HG03354 (cell line): Measurements from ENCODE around the gene PANX1.
A peak's percentile ranks its signal among the peaks of the same experiment; 100 is the strongest.
"Not testable (repeated sequence)": the region's sequence is repeated elsewhere in the genome, so short reads cannot be mapped to it uniquely, and the experiment has no call there.

ENCODE experiments used
- ATAC-seq: cut with Tn5 transposase; IDR thresholded peaks from one replicate; pipeline ENCODE4 v1.9.1; 2021; ENCODE audit warnings: mild to moderate bottlenecking; ENCODE audit not compliant: unreplicated experiment, poor library complexity, severe bottlenecking

Gene PANX1

DNA sequence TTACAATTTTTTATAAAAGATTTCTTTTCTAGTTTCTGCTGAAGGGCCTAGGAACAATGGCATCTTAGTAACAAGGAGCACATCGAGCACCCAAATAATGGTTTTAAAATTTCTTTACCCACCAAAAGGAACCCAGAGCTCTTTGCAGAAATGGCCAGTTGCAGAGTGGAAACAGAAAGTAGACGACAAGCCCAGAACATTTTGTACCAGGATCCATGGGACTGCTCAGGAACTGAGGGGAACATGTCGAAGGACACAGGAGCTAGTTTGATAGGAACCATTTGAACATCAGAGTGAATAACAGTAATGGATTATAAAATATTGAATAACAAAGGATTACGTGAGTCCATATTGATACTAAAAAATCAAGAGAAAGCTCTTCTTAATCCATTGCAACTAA, 17.3 kb downstream of the PANX1 start:
- ATAC-seq: no peak

DNA sequence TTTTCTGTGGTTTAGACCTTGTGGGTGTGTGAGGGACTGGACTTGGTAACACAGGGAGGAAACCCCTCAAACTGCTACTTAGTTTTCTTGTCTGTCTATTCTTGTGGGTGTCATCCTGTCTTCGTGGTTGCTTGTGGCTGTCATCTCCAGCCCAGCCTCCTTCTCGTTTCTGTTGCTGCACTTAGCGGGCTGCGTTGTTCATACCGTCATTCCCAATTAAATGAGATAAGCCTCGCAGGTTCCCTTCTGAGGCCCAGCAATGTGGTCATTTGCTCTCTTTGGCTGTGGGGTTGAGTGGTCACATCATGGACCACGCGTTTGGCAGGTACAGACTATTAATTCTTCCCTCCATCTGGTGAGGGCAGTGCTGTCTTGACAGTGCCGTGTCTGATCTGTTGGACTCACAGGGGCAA, 18.8 kb downstream of the PANX1 start:
- ATAC-seq: no peak

DNA sequence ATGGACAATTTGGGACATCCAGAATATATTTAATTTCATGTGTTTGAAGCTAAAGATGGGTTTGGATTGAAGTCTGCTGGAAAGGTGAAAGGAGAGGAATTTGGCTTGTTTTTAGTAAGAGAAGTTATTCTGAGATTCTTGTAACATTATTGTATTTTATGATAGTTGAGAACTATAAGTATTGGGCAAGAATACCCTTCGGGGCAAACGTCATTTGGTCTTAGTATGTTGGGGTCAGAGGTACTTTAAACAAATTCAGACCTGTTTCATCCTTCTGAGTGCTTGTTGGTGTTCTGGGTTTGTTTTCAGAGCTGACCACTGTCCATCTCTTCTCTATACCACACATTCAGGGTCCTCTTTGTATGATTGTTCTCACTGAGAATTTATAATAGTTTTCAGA, 19.5 kb downstream of the PANX1 start:
- no peak for ATAC-seq

DNA sequence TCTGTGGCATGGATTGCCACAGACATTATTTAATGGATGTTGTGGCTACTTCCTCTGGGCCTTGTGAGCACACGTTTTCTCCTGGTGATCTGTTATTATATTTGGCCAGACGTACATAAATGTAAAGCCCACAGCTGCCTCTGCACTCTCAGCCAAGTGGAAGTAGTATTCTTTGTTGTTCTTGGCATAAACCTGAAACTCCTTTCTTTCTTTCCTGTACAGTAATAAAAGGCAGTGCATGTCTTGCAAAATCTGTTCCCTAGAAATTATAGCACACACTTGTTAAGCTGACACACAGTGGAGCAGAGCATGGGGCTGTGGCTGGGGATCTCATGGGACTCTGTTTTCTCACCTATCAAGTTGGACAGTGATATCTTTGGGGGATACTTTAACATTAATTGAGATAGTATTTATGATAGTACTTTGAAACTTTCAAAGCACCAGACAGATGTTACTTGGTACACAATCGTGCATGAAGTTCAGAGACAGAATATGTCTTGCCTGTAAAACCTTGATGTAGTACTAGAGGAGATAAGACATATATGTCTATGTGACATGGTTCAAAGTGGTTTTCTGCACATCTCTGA, 20.9 kb downstream of the PANX1 start:
- ATAC-seq: no peak

DNA sequence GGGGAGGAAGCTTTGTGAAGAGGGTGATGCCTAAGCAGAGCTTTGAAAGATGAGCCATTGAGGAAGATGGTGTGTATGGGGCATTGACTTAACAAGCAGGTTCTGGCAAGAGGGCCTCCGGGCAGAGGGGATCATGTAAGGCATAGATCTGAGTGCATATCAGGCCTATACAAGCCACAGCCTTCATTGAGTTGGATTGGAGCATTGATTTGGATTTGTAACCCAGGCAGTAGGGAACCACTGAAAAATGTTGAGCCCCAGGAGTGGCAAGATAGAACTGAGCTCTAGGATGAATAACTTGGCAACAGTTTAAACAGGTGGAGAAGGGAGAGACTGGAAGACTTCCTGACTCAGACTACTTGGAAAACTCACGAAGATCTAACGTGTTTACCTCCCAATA, 21.4 kb downstream of the PANX1 start:
- ATAC-seq: no peak

DNA sequence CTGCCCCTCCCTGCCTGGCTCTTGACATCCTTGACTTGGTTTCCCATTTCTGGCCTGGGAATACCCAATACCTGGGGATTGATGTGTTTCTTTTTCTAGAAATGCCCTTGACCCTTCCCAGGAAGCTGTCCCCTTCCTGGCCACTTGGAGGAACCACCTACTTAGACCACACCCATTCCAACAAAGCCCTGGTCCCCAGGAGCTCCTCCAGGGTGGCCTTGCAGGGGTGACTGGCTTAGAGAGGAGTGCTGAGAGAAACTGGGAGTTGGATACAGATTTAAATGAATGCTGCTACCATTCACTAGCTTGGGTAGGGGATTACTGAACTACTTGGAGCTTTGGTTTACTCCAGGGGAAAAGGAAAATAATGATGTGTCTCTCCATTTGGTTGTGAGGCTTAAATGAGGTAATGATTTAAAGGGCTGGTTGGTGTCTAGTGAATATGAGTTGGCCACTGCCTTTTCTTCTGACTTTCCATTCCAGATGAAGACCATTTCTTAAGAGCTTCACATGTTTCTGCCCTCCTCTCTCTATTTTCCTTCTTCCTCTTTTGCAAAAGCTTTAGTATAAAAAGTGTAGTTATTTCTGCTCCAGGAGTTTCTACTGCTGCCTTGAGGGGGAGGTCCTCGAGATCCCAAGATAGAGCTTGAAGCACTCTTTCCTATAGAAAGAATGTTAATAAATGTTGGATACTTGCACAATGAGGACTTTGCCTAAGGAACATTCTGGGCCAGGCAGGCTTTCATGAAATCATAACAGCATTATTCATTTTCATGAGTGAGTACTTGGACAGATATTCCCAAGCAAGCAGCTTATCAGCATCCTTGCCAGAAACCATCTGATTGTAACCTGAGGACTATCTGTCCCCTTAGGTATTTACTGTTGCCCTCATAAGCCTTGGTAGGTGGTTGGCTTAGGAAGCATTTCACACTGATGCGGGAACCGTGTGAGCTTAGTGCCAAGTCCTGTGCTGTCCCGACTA, 22.4 kb downstream of the PANX1 start:
- ATAC-seq: no peak

DNA sequence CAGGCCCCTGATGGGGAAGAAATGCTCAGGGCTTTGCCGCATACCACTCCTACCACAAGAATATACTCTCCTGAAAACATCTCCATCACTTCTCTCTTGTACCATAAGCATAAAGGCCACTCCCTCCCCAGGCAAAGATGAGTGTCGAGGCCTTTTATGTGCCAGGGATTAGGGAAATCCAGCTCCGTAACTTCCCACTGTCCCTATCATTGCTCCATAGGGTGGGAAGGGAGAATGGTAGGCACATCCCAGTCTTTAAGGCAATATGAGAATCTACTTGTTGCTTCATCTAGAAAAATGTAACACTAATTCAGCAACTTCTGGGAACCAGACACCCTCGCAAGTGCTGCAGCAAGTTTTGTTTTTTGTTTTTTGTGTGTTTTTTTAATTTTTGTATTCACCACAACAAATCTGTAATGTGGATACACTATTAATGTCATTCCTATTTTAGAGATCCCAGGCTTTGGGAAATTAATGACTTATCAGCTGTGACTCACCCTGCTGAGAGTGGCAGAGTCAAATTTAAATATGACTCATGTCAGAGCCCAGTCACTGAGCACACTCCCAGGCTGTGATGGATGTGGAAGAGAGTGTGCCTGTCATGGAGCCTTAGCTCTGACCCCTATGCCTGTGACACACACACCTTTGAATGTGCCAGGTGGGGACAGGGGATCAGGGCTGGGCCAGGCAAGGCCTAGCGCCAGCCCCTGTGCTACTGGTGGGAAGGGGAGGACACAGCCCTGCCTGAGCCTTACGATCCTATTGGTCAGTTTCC, 23.4 kb downstream of the PANX1 start:
- no peak for ATAC-seq

DNA sequence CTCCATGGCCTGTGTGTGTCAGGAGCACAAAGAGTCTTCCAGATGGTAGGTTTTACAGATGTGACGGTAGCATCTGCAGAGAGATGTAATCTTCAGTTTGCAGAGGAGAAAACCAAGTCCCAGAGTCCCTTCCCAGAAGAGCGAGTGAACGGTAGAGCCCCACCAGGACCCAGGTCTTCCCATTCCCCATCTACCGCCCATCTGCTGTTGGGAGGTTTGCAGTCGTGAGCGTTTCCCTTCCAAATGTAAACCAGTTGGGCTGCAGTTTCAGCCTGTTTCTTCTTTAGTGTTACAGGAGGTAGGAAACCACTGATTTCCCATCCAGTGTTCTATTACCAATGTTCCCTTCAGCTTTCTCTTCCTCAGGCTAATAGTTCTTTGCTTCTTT, 24.0 kb downstream of the PANX1 start:
- ATAC-seq: no peak

DNA sequence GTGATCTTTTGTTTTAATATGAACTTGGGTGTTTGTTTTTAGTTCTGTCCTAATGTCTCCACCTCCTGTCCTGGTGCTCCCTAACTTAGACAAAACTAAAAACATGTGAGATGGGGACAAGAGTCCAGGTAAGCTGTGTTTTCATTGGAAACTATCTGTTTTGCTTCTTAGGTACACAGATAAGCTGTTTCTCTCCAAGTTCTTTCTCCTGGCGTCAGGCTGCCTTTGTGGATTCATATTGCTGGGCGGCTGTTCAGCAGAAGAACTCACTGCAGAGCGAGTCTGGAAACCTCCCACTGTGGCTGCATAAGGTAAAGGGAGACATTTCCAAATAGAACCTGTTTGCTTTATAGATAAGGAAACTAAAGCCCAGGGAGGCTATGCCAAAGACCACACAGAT, 24.7 kb downstream of the PANX1 start:
- no peak for ATAC-seq

DNA sequence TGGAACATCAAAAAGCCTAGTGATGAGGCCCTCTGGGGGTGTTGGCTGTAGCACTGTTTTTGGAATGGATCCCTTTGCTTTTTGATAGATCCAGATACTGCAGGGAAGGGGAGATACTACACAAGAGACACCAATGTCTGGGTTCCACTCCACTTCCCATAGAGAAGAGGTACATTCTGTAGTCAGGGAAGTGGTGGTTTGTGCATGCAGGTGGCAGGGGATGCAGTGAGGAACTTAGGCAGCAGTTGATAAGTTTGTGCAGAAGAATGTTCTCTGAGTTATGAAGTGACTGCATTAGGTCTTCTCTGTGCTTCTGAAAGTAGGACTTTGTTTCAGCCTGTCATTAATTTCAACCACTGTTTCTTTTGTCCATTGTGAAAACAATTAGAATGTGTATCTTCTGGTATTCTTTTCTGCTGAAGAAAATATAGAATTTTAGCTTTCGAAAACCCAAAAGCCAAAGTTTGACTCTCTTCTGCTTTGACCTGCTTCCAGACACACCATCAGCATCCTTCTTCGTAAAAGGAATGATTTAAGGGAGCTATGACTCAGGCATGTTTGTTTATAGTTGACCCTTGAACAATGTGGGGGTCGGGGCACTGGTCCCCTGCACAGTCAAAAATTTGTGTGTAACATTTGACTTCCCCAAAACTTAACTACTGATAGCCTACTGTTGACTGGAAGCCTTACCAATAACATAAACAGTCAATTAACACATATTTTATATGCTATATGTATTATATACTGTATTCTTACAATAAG, 25.6 kb downstream of the PANX1 start:
- no peak for ATAC-seq

DNA sequence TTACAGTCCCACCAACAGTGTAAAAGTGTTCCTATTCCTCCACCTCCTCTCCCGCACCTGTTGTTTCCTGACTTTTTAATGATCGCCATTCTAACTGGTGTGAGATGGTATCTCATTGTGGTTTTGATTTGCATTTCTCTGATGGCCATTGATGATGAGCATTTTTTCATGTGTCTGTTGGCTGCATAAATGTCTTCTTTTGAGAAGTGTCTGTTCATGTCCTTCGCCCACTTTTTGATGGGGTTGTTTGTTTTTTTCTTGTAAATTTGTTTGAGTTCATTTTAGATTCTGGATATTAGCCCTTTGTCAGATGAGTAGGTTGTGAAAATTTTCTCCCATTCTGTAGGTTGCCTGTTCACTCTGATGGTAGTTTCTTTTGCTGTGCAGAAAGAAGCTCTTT, 28.7 kb downstream of the PANX1 start:
- not testable (repeated sequence) for ATAC-seq

DNA sequence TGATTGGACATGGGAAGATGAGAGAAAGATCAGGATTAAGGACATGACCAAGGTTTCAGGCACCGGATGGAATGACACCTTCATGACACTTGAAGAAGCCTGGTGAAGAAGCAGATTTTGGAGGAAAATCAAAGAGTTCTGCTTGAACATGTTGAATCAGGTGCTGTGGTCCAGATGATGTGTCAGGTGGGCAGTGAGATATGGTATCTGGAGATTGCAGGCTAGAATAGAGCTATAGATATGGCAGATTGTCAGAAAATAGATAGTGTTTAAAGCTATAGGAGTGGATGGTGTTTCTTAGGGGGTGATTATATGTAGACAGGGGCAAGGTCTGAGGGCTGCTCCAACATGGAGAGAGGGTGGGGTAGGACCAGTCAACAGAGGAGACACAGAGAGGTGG, 40.2 kb downstream of the PANX1 start:
- no peak for ATAC-seq

DNA sequence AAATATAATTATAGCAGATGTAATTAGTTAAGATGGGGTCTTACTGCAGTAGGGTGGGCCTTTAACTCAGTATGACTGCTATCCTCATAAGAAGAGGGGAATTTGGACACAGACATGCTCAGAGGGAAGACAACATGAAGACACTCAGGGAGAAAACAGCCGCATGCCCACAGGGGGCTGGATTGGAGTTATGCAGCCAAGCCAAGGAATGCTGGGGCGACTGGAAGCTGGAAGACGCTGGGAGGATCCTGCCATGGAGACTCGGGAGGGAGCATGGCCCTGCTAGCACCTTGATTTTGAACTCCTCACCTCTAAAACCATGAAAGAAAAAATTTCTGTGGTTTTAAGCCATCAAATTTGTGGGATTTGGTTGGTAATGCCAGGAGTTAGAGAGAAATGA, 40.9 kb downstream of the PANX1 start:
- ATAC-seq: no peak

DNA sequence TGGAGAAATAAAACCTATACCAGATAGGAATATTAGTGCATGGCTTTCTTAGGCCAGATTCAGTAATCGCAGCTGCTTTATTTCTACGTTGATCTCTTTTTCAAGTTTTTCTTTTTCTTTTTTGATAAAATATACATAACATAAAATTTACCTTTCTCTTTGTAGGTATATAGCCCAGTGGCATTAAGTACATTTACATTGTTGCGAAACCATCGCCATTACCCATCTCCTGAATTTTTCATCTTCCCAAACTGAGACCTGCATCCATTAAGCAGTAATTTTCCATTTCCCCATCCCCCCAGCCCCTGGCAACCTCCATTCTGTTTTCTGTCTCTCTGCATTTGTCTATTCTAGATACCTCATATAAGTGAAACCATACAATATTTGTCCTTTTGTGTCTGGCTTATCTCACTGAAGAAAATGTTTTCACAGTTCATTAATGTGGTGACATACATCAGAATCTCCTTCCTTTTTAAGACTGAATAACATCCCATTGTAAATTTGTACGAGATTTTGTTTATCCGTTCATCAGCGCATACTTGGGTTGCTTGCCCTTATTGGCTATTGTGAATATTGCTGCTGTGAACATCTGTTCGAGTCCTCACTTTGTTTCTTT, 41.4 kb downstream of the PANX1 start:
- ATAC-seq: no peak

DNA sequence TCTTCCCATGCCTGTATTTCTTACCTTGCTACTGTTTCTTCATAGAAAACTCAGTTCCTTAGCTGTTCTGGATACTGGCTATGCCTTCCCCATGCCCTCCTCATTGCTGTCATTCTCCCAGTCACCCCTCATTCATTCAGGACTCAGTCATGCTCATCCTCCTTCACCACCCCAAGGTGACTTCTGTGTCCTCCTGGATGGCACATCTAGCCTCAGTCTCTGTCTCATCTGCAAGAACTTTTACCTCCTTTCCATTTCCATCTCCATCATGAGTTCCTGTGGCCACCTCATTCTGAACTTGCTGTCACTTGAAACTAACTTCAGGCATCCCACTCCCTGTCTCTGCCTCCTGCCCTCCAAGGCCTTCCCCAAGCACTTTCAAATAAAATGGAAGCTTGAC, 42.3 kb downstream of the PANX1 start:
- ATAC-seq: no peak

DNA sequence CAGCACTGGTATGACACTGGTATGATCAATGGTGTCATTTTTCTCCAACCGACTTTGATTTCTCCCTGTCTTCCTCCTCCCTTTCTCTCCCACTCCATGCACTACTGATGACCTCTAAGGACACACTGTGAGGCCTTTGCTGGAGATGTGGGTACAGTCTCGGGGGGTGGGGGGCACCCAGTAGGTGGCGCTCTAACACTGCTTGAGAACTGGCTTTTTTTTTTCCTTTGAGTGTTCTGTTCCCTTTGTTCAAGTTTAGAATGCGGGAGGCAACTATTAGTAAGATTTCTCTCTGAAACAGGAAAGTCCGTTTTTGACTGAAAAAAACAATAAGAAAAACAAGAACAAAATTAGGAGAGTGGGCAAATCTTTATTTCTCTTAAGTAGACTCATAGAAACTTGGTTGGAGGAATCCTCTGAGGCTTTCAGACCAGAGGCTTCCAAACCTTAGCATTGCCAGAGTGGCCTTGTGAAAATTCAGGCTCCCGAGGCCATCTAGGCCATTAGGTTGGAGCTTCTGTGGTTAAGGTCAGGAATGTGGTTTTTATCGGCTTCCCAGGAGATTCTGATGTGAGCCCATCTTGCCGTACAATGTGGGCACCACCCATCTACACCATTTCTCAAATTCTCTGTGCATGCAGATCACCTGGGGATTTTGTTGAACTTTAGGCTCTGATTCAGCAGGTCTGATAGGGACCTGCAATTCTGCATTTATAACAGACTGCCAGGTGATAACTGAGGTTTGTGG, 43.2 kb downstream of the PANX1 start:
- ATAC-seq: peak; percentile 66

DNA sequence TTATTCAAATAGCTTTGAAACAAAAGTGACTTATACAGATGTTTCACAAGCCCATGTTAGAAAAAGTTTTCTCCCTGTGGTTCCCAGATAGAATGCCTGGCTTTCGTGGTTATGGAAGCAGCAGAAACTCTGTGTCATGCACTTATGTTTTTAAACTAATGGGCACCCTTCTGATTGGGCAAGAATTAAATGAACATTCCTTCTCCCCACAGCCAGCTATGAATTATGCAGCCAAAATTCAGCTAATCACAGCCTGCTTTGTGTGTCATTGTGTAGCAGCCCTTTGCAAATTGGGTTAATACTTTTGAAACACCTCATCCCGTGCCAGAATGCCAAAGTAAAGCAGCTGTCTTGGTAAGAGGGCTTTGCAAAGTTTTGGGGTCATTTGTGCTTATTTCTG, 46.9 kb downstream of the PANX1 start:
- ATAC-seq: no peak

DNA sequence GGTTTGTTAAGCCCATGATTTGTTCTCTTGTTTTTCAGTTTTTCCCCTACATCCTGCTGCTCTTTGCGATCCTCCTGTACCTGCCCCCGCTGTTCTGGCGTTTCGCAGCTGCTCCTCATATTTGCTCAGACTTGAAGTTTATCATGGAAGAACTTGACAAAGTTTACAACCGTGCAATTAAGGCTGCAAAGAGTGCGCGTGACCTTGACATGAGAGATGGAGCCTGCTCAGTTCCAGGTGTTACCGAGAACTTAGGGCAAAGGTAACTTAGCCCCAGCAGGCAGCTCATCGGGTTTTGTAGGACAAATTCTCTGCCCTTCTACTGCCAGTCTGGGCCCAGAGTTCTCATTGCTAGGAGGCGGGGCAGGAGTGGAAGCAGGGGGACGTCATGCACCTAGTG, 49.7 kb downstream of the PANX1 start:
- ATAC-seq: no peak

DNA sequence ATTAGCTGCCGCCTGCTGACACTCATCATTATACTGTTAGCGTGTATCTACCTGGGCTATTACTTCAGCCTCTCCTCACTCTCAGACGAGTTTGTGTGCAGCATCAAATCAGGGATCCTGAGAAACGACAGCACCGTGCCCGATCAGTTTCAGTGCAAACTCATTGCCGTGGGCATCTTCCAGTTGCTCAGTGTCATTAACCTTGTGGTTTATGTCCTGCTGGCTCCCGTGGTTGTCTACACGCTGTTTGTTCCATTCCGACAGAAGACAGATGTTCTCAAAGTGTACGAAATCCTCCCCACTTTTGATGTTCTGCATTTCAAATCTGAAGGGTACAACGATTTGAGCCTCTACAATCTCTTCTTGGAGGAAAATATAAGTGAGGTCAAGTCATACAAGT, 51.1 kb downstream of the PANX1 start:
- no peak for ATAC-seq
